Hepatocyte (in vitro differentiated cells): Measurements from ENCODE around the gene IFNL1.

Experiments
- CTCF ChIP-seq: fragments of 200-600 bp; sonication (generic); IDR thresholded peaks from 2 replicates; pipeline ENCODE4 v1.5.1; 2016; ENCODE audit warnings: antibody characterized with exemption, mild to moderate bottlenecking; ENCODE audit not compliant: poor library complexity
- EZH2 ChIP-seq: fragments of 200-600 bp; sonication (generic); IDR thresholded peaks from 2 replicates; pipeline ENCODE4 v1.6.1; 2016; ENCODE audit warnings: antibody characterized with exemption, mild to moderate bottlenecking, borderline replicate concordance

GRCh38 chr19:39327363-39328045 is 31.3 kb downstream of the IFNL1 start:
- TF ChIP-seq CTCF (no peak), EZH2 (no peak)
